Colonic mucosa (tissue), 4 donors: ENCODE results near the gene NTM. TPM values are rescaled to one million over a fixed set of nuclear protein-coding genes. Genes with fewer than 3 reads are reported as not detected.

ENCODE experiments used
- DNase-seq: peaks from one replicate; pipeline ENCODE4 v3.0.0-alpha.2; 2020
- H3K27ac ChIP-seq: fragments of 200-600 bp; one replicate; pipeline ENCODE4 v1.8.0; 2021
- H3K27me3 ChIP-seq: fragments of 200-600 bp; one replicate; pipeline ENCODE4 v1.8.0; 2021
- H3K36me3 ChIP-seq: fragments of 200-600 bp; one replicate; pipeline ENCODE4 v1.8.0; 2021
- H3K4me1 ChIP-seq: fragments of 200-600 bp; one replicate; pipeline ENCODE4 v1.8.0; 2021; ENCODE audit warnings: mild to moderate bottlenecking
- H3K4me3 ChIP-seq: fragments of 200-600 bp; one replicate; pipeline ENCODE4 v1.8.0; 2021
- H3K9ac ChIP-seq, 2 donors: one replicate each; pipeline ENCODE4 v1.7.0; 2013; ENCODE audit warnings: control low read depth in 2 of 2, low read depth in 2 of 2, low read length in 2 of 2
- H3K9me3 ChIP-seq: fragments of 200-600 bp; one replicate; pipeline ENCODE4 v1.8.0; 2021
- CTCF ChIP-seq: fragments of 200-600 bp; IDR thresholded peaks from one replicate; pipeline ENCODE4 v1.8.0; 2022; ENCODE audit warnings: antibody characterized with exemption, mild to moderate bottlenecking
- intact Hi-C: fragments of 100-400 bp; cut with DNase I; formaldehyde crosslinking; loops from one replicate; pipeline ENCODE4 v1.14.1; 2022
- total RNA-seq, 2 donors: library from RNA; stranded (reverse); fragmentation: NEBNext Ultra II Directional in 1 of 2; extraction: Animal tissue kit (Norgen Biotek cat#: 25700) in 1 of 2; gene quantifications; one replicate each; pipeline ENCODE4 v1.2.1, GENCODE V29; 2021
- donor health status: healthy.
- donor health status: DM: no; HTN: no; CAD: no.
- donor health status: DM: no; HTN: no; CAD: no.

Gene NTM
- total RNA-seq, 2 donors from 2014 or later: 1.6 to 2.8 TPM

GRCh38 chr11:132078264-132079076 is 708.1 kb downstream of the NTM start:
- Histone ChIP-seq H3K4me1 (no peaks in the 10 kb centered on the region), H3K27ac (no peak overlapping the region), H3K9ac (no peak overlapping the region), H3K4me3 (no peak overlapping the region), H3K9me3 (no peaks in the 10 kb centered on the region), H3K36me3 (no peaks in the 10 kb centered on the region), H3K27me3 (no peaks in the 10 kb centered on the region)
- DNase-seq: no peak
- intact Hi-C loops: no loop called here
- no peak for TF ChIP-seq CTCF

- Histone ChIP-seq H3K27ac (no peak overlapping the region), H3K9ac (no peak overlapping the region), H3K4me1 (no peaks in the 10 kb centered on the region), H3K9me3 (no peaks in the 10 kb centered on the region), H3K4me3 (no peak overlapping the region), H3K36me3 (no peaks in the 10 kb centered on the region), H3K27me3 (no peaks in the 10 kb centered on the region)
- intact Hi-C loops: no loop called here
- DNase-seq: no peak
- TF ChIP-seq CTCF: no peak
These were observed 709.7 kb downstream of the NTM start for GRCh38 chr11:132080127-132080526.

GRCh38 chr11:132082566-132082965 is 712.2 kb downstream of the NTM start:
- H3K36me3 ChIP-seq: no peaks in the 10 kb centered on the region
- H3K4me3 ChIP-seq: no peak overlapping the region
- H3K9ac ChIP-seq: no peak overlapping the region
- H3K27ac ChIP-seq: no peak overlapping the region
- DNase-seq: no peak
- no peaks in the 10 kb centered on the region for H3K9me3 ChIP-seq
- H3K27me3 ChIP-seq: no peaks in the 10 kb centered on the region
- no peak for TF ChIP-seq CTCF
- H3K4me1 ChIP-seq: no peaks in the 10 kb centered on the region
- intact Hi-C loops: no loop called here

DNA sequence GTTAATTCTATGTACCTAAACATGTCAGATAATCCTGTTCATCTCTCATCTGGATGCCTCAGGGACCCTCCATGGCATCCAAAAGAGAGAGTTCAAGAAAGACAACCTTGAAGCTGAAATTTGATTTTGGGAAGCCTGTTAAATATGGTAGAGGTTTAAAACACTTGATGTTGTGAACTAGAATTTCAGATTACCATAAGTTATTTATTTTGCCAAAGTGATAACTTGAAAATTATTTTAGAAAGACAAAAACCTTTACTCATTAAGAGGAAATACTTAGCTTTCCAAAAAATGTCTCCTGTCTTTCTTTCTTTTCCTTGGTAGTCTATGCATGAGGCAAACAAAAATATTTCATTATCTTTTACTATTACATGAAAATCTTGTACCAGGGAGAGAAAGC is 714.0 kb downstream of the NTM start:
- intact Hi-C loops: no loop called here
- no peak for DNase-seq
- Histone ChIP-seq H3K27me3 (no peaks in the 10 kb centered on the region), H3K9me3 (no peaks in the 10 kb centered on the region), H3K9ac (no peak overlapping the region), H3K27ac (no peak overlapping the region), H3K36me3 (no peaks in the 10 kb centered on the region), H3K4me1 (no peaks in the 10 kb centered on the region), H3K4me3 (no peak overlapping the region)
- no peak for TF ChIP-seq CTCF

- H3K27ac ChIP-seq: no peak overlapping the region
- no peaks in the 10 kb centered on the region for H3K9me3 ChIP-seq
These were observed 716.7 kb downstream of the NTM start for GRCh38 chr11:132087148-132087547.

More at GRCh38 chr11:132087148-132087547, 716.7 kb downstream of the NTM start:
- DNase-seq: no peak
- Histone ChIP-seq H3K36me3 (no peaks in the 10 kb centered on the region), H3K27me3 (no peaks in the 10 kb centered on the region), H3K9ac (no peak overlapping the region), H3K4me1 (no peaks in the 10 kb centered on the region), H3K4me3 (no peak overlapping the region)
- intact Hi-C loops: no loop called here
- no peak for TF ChIP-seq CTCF
